Ishikawa (cell line): ENCODE measurements around the gene SSU72.

Experiments used
- CEBPB ChIP-seq: IDR thresholded peaks from 2 replicates; pipeline ENCODE4 v1.6.1; 2012
- CREB1 ChIP-seq: IDR thresholded peaks from 2 replicates; pipeline ENCODE4 v1.6.1; 2012; ENCODE audit warnings: low read depth
- EGR1 ChIP-seq: IDR thresholded peaks from 2 replicates; pipeline ENCODE4 v1.6.1; 2012
- EP300 ChIP-seq: IDR thresholded peaks from 2 replicates; pipeline ENCODE4 v1.6.1; 2012; ENCODE audit warnings: borderline replicate concordance
- FOXM1 ChIP-seq: IDR thresholded peaks from 2 replicates; pipeline ENCODE4 v1.6.1; 2012; ENCODE audit warnings: low read depth, borderline replicate concordance
- NFIC ChIP-seq: IDR thresholded peaks from 2 replicates; pipeline ENCODE4 v1.6.1; 2012
- RAD21 ChIP-seq: IDR thresholded peaks from 2 replicates; pipeline ENCODE4 v1.6.1; 2012; ENCODE audit warnings: low read depth
- TAF1 ChIP-seq: IDR thresholded peaks from 2 replicates; pipeline ENCODE4 v1.6.1; 2012; ENCODE audit warnings: low read depth, mild to moderate bottlenecking
- TCF12 ChIP-seq: IDR thresholded peaks from 2 replicates; pipeline ENCODE4 v1.6.1; 2012; ENCODE audit warnings: low read depth
- TEAD4 ChIP-seq: IDR thresholded peaks from 2 replicates; pipeline ENCODE4 v1.6.1; 2012
- YY1 ChIP-seq: IDR thresholded peaks from 2 replicates; pipeline ENCODE4 v1.6.1; 2012; ENCODE audit warnings: low read depth
- ZBTB7A ChIP-seq: IDR thresholded peaks from 2 replicates; pipeline ENCODE4 v1.6.1; 2012; ENCODE audit warnings: low read depth
- TF ChIP-seq, protein P1 (sequence below): IDR thresholded peaks from 2 replicates; pipeline ENCODE4 v1.6.1; 2012
- TF ChIP-seq, protein P2 (sequence below): IDR thresholded peaks from 2 replicates; pipeline ENCODE4 v1.6.1; 2012; ENCODE audit warnings: low read depth, mild to moderate bottlenecking
- TF ChIP-seq, protein P3 (sequence below): IDR thresholded peaks from 2 replicates; pipeline ENCODE4 v1.6.1; 2012

Gene SSU72

DNA sequence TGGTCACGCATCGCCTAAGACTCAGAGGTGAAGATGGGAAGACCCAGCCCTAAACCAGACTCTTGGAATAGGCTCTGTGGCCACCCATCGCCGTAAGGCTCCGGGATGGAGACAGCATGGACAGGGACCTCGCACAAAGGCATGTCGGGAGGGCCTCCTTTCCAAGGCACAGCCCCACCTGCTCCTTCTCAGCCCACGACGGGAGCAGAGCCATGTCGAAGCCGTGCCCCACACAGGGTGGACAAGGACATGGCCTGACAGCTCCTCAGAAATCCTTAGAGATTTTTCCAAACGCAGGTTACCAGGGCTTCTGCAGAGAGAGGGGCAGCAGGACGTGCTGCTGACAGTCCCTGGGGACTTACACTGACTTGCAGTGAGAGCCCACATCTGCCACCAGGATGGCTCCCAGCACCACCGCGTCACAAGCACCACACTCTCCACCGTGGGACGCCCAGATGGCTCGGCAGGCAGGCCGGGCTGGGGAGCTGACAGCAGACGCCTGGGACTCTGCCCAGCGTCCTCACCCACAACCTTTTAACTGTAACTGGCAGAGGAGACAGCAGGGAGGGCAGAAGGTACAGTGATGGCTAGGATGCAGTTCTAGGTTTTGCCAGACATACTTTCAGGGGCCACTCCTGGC is 12.0 kb downstream of the SSU72 start:
- TF ChIP-seq TCF12 (no peak), ZBTB7A (no peak), EGR1 (no peak), TAF1 (no peak), CEBPB (no peak), NFIC (no peak), YY1 (no peak), CREB1 (no peak)
- TF ChIP-seq, protein P1, sequence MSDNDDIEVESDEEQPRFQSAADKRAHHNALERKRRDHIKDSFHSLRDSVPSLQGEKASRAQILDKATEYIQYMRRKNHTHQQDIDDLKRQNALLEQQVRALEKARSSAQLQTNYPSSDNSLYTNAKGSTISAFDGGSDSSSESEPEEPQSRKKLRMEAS = no peak

- TF ChIP-seq, protein P1 = no peak
- TF ChIP-seq EP300 (no peak), TAF1 (no peak), CEBPB (no peak), NFIC (no peak), CREB1 (no peak), YY1 (no peak), TCF12 (no peak), TEAD4 (no peak), FOXM1 (no peak), ZBTB7A (no peak), EGR1 (no peak)
- TF ChIP-seq, protein P2, sequence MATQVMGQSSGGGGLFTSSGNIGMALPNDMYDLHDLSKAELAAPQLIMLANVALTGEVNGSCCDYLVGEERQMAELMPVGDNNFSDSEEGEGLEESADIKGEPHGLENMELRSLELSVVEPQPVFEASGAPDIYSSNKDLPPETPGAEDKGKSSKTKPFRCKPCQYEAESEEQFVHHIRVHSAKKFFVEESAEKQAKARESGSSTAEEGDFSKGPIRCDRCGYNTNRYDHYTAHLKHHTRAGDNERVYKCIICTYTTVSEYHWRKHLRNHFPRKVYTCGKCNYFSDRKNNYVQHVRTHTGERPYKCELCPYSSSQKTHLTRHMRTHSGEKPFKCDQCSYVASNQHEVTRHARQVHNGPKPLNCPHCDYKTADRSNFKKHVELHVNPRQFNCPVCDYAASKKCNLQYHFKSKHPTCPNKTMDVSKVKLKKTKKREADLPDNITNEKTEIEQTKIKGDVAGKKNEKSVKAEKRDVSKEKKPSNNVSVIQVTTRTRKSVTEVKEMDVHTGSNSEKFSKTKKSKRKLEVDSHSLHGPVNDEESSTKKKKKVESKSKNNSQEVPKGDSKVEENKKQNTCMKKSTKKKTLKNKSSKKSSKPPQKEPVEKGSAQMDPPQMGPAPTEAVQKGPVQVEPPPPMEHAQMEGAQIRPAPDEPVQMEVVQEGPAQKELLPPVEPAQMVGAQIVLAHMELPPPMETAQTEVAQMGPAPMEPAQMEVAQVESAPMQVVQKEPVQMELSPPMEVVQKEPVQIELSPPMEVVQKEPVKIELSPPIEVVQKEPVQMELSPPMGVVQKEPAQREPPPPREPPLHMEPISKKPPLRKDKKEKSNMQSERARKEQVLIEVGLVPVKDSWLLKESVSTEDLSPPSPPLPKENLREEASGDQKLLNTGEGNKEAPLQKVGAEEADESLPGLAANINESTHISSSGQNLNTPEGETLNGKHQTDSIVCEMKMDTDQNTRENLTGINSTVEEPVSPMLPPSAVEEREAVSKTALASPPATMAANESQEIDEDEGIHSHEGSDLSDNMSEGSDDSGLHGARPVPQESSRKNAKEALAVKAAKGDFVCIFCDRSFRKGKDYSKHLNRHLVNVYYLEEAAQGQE = no peak
- TF ChIP-seq, protein P3, sequence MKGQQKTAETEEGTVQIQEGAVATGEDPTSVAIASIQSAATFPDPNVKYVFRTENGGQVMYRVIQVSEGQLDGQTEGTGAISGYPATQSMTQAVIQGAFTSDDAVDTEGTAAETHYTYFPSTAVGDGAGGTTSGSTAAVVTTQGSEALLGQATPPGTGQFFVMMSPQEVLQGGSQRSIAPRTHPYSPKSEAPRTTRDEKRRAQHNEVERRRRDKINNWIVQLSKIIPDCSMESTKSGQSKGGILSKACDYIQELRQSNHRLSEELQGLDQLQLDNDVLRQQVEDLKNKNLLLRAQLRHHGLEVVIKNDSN = no peak
Measured at GRCh38 chr1:1561801-1562470, 12.7 kb downstream of the SSU72 start.

- no peak for TF ChIP-seq TCF12
- no peak for TF ChIP-seq CREB1
- no peak for TF ChIP-seq YY1
- no peak for TF ChIP-seq CEBPB
- TF ChIP-seq FOXM1 = no peak
- TF ChIP-seq, protein P2 = no peak
Measured at GRCh38 chr1:1560178-1560577, 14.5 kb downstream of the SSU72 start.

GRCh38 chr1:1559066-1559465 is 15.6 kb downstream of the SSU72 start:
- TF ChIP-seq CREB1 = no peak
- no peak for TF ChIP-seq YY1
- no peak for TF ChIP-seq ZBTB7A
- TF ChIP-seq TAF1 = no peak
- TF ChIP-seq, protein P1 = no peak
- no peak for TF ChIP-seq EGR1
- no peak for TF ChIP-seq FOXM1
- TF ChIP-seq TEAD4 = no peak
- TF ChIP-seq, protein P2 = no peak

- no peak for TF ChIP-seq EP300
- TF ChIP-seq TCF12 = no peak
- TF ChIP-seq CREB1 = no peak
- no peak for TF ChIP-seq NFIC
- no peak for TF ChIP-seq EGR1
- TF ChIP-seq RAD21 = no peak
- no peak for TF ChIP-seq TEAD4
- TF ChIP-seq, protein P3 = no peak
- TF ChIP-seq FOXM1 = no peak
- TF ChIP-seq, protein P2 = no peak
Measured at GRCh38 chr1:1558591-1558990, 16.1 kb downstream of the SSU72 start.
